ENCODE results near the gene MLLT10. TPM values are rescaled to one million over a fixed set of nuclear protein-coding genes. Genes with fewer than 3 reads are reported as not detected.
A peak's percentile ranks its signal among the peaks of the same experiment; 100 is the strongest.

Gene MLLT10
- polyA plus RNA-seq, 3 donors from 2014 or later: 0.81 to 5.1 (median 4.8) TPM

DNA sequence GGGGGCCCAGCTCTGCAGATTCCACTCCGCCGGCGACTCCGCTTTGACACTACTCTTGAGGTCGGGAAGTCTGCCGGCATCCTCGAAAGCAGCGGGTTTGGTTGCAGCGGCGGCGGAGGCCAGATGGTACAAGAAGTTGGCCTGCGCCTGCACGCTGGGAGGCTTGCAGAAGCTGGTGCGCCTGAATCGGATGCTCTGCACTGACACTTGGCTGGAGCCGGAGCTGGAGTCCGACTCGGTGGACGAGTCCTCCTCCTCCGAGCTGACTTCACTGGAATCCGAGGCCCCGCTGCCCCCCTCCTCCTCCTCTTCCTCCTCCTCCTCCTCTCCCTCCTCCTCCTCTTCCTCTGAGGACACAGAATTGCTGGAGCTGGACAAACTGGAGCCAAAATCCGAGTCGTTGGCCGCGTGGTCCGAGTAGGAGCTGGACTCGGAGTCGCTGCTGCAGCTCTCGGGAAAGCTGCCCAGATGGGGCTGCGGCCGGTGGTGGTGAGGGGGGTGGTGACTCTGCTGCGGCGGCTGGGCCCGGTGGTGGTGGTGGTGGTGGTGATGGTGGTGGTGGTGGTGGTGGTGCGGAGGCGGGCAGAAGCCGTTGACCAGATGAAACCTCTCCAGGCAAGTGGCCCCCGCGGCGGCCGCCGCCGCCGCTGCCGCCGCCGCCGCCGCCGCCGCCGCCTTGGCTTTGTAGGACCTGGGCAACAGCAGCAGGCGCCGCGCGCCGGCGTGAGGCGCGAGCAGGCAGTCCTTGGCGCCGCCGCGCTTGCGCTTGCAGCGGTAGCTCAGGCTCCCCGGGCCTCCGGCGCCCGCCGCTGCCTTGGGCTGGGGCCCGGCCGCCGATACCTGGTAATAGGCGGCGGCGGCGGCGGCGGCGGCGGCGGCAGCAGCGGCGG, 17.5 kb upstream of the MLLT10 start:
- Mint-ChIP-seq H3K27ac (no peak overlapping the region), H3K27me3 (ENCODE audit: low read depth in 3 of 3) (peaks cover 53 to 66% (median 62%) of the 10 kb centered on the region in 3 donors), H3K4me3 (peak overlapping the region; percentile 59 to 80 (median 77)), H3K4me1 (peaks cover 34 to 45% of the 10 kb centered on the region in 2 donors), H3K9me3 (peaks cover 0 to 7% (median 0%) of the 10 kb centered on the region in 6 donors), H3K36me3 (no peaks in the 10 kb centered on the region)
- peak in 2 of 3 donors; percentile 47 to 50 for DNase-seq

DNA sequence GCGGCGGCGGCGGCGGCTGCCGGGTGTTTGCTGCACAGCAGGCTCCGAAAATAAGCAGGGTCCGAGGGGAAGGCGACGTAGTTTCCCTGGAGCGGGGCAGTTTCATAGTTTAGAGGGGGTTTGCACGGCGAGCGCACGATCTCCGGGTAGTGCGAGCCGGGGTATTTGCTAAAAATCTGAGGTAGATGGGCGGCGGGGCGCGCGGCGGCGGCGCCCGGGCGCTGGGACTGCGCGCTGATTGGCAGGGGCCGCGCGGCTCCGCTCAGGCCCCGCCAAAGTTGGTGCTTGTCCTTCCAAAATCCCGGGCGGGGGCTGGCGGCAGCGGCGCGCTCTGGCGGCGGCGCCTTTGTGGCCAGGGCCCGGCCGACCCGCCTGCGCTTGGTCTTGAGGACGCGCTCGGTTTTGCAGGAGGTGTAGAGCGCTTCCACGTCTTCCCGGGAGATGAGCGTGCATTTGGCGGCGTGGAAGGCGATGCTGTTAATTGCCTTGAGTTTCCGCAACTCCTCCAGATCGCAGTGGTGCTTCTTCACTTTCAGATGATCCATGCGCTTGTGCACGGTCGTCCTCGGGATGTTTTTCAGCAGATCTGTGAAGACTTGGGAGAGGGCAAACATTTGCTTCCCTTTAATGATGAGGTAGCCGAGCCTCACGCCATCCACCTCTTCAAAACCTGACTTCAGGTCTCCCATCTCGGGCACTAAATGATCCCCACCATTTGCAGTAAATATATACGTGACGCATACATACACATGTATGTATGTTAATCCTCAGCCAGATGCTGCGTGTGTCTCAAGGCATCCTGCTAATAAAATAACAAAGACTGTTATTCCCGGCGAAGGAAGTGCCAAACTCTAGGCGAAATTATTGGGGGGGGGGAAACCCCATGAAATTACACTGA, 16.6 kb upstream of the MLLT10 start:
- peaks cover 34 to 45% of the 10 kb centered on the region in 2 donors for H3K4me1 Mint-ChIP-seq
- no peaks in the 10 kb centered on the region for H3K36me3 Mint-ChIP-seq
- H3K4me3 Mint-ChIP-seq: peak overlapping the region; percentile 77 to 85 (median 83)
- H3K9me3 Mint-ChIP-seq: peaks cover 0 to 7% (median 0%) of the 10 kb centered on the region in 6 donors
- H3K27me3 Mint-ChIP-seq (ENCODE audit: low read depth in 3 of 3): peaks cover 51 to 64% (median 60%) of the 10 kb centered on the region in 3 donors
- H3K27ac Mint-ChIP-seq: peak overlapping the region in 2 of 6 donors; percentile 46 to 80
- DNase-seq: peak in 2 of 3 donors; percentile 28 to 30

- Mint-ChIP-seq H3K4me1 (peaks cover 34 to 45% of the 10 kb centered on the region in 2 donors), H3K36me3 (peaks cover 0 to under 1% (median 0%) of the 10 kb centered on the region in 3 donors), H3K4me3 (peak overlapping the region; percentile 77 to 85 (median 83)), H3K27me3 (ENCODE audit: low read depth in 3 of 3) (peaks cover 48 to 61% (median 57%) of the 10 kb centered on the region in 3 donors), H3K9me3 (peaks cover 0 to 7% (median 0%) of the 10 kb centered on the region in 6 donors), H3K27ac (peak overlapping the region in 2 of 6 donors; percentile 46 to 80)
- DNase-seq: no peak
Observed at GRCh38 chr10:21518149-21518640, 15.8 kb upstream of the MLLT10 start.

GRCh38 chr10:21518641-21519396, 15.2 kb upstream of the MLLT10 start:
- H3K27me3 Mint-ChIP-seq (ENCODE audit: low read depth in 3 of 3): peaks cover 48 to 65% (median 60%) of the 10 kb centered on the region in 3 donors
- peak overlapping the region in 4 of 5 donors; percentile 17 to 87 (median 81) for H3K4me3 Mint-ChIP-seq
- peaks cover 0 to 6% (median 0%) of the 10 kb centered on the region in 3 donors for H3K36me3 Mint-ChIP-seq
- no peak for DNase-seq
- peak overlapping the region in 2 of 6 donors; percentile 46 to 80 for H3K27ac Mint-ChIP-seq
- H3K4me1 Mint-ChIP-seq: peaks cover 34 to 45% of the 10 kb centered on the region in 2 donors
- H3K9me3 Mint-ChIP-seq: peaks cover 0 to 8% (median 0%) of the 10 kb centered on the region in 6 donors

DNA sequence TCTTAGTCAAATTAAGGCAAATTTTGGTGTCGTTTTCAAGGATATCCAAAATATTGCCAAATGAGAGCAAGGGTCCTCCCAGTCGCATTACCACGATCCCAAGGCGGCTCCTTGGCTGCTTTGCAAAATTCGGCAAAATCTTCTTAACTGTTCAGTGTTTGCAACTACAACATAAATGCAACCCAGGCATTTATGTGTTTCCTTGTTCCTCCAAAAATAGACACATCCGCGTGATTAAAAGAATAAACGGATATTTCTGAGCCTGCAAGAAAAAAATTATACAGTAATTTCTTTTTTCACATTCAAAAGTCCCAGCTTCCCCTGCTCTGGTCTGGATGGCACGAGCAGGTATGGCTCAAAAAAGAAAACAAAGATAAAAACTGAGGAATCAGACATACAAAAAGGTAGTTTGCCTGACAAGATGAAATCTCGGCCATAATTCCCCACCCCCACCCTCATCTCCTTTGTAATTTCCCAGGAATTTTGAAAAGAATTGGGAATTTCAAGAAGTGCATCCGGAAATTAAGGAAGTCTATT, 14.6 kb upstream of the MLLT10 start:
- H3K27ac Mint-ChIP-seq: peak overlapping the region in 1 of 6 donors; percentile 80
- peaks cover 0 to 8% (median 0%) of the 10 kb centered on the region in 6 donors for H3K9me3 Mint-ChIP-seq
- H3K4me1 Mint-ChIP-seq: peaks cover 34 to 45% of the 10 kb centered on the region in 2 donors
- H3K4me3 Mint-ChIP-seq: peak overlapping the region in 3 of 5 donors; percentile 17 to 87 (median 76)
- no peak for DNase-seq
- H3K27me3 Mint-ChIP-seq (ENCODE audit: low read depth in 3 of 3): peaks cover 48 to 64% (median 60%) of the 10 kb centered on the region in 3 donors
- peaks cover 0 to 6% (median 0%) of the 10 kb centered on the region in 3 donors for H3K36me3 Mint-ChIP-seq

DNA sequence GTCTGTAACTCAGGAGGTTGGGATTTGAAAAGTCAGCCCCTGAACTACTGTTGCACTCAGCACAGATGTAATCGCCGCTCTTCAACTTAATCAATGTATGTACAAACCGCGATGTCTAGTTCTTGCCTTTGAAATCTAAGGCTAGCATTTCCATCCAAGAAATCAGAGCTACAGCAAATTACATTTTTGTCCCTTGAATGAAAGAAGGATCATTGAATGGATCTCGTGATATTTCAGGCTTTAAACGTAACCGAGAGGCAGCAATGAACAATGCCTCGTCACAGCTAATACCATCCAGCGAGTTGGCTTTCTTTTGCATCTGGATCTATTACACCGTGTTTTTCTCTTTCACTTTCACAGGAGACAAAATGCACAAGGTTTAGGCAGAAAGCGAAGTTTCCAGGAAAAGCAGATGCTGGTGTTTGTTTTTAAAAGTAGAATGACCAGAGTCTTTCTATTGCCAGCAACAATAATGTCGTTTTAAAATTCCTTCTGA, 14.0 kb upstream of the MLLT10 start:
- Mint-ChIP-seq H3K27ac (peak overlapping the region in 1 of 6 donors; percentile 80), H3K4me3 (peak overlapping the region; percentile 21 to 87 (median 63)), H3K36me3 (peaks cover 0 to 6% (median 0%) of the 10 kb centered on the region in 3 donors), H3K4me1 (peaks cover 39 to 50% of the 10 kb centered on the region in 2 donors), H3K27me3 (ENCODE audit: low read depth in 3 of 3) (peaks cover 52 to 65% (median 63%) of the 10 kb centered on the region in 3 donors), H3K9me3 (peaks cover 0 to 9% (median 0%) of the 10 kb centered on the region in 6 donors)
- peak in 2 of 3 donors; percentile 21 to 24 for DNase-seq

DNA sequence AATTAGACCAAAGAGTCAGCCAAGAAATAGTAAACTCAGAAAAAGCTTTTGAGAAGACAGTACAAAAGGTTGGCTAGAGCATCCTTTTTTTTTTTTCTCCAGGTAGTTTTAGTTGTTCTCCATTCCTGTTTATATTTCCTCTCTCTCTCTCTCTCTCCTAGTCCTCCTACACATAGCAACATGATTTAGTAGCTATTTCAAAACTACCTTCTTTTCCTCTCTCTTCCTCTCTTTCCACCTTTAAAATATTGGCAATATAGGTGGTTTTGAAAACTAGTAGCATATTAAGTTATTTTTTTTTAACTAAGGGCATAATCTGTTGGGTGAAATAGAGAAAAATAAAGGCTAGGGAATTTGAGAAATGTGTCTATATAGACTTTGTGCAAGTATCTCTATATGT, 13.5 kb upstream of the MLLT10 start:
- Mint-ChIP-seq H3K9me3 (peaks cover 0 to 10% (median 0%) of the 10 kb centered on the region in 6 donors), H3K27me3 (ENCODE audit: low read depth in 3 of 3) (peaks cover 54 to 68% (median 67%) of the 10 kb centered on the region in 3 donors), H3K4me3 (peak overlapping the region; percentile 2 to 87 (median 23)), H3K4me1 (peaks cover 44 to 55% of the 10 kb centered on the region in 2 donors), H3K27ac (peak overlapping the region in 1 of 6 donors; percentile 80), H3K36me3 (peaks cover 0 to 6% (median 0%) of the 10 kb centered on the region in 3 donors)
- no peak for DNase-seq

GRCh38 chr10:21520949-21521348, 13.1 kb upstream of the MLLT10 start:
- peaks cover 44 to 53% of the 10 kb centered on the region in 2 donors for H3K4me1 Mint-ChIP-seq
- peaks cover 54 to 67% (median 66%) of the 10 kb centered on the region in 3 donors for H3K27me3 Mint-ChIP-seq (ENCODE audit: low read depth in 3 of 3)
- H3K9me3 Mint-ChIP-seq: peaks cover 0 to 10% (median 0%) of the 10 kb centered on the region in 6 donors
- H3K27ac Mint-ChIP-seq: no peak overlapping the region
- H3K4me3 Mint-ChIP-seq: peak overlapping the region in 1 of 5 donors; percentile 87
- no peak for DNase-seq
- peaks cover 0 to 6% (median 0%) of the 10 kb centered on the region in 3 donors for H3K36me3 Mint-ChIP-seq

DNA sequence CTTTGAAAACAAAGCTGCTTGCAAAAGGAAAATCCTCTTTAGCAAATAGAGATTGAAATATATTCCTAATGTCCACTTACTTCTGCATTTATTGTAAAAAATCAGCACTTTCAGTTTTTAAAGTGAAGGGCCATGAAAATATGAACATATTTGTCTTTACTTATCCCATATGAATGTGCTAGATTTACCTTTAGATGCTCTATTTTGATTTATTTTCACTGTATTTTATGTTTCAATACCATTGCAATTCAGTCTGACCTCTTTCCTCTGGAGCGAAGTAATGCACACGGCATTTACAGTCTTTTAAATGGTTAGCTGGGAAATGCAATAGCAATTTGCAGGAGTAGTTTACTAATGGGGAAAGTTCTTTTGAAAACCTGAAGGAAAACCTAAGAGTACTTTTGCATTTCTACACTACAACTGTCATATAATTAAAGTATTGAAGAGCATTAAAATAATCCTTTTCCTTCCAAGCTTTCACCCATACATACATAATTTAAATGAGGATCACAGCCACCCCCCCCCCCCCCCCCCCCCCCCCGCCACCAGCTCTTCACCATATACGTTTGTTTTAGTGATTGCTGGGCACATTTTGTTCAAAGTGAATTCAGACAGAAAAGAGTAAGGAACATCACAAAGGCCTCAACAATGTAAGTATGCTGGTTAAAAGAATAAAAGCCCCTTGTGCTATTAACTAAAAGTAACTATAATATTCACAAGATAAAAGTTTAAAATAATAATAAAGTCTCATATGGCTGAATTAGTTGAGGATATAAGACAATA, 12.1 kb upstream of the MLLT10 start:
- peaks cover 0 to 12% (median 0%) of the 10 kb centered on the region in 6 donors for H3K9me3 Mint-ChIP-seq
- peaks cover 45 to 58% of the 10 kb centered on the region in 2 donors for H3K4me1 Mint-ChIP-seq
- peaks cover 55 to 68% (median 67%) of the 10 kb centered on the region in 3 donors for H3K27me3 Mint-ChIP-seq (ENCODE audit: low read depth in 3 of 3)

DNA sequence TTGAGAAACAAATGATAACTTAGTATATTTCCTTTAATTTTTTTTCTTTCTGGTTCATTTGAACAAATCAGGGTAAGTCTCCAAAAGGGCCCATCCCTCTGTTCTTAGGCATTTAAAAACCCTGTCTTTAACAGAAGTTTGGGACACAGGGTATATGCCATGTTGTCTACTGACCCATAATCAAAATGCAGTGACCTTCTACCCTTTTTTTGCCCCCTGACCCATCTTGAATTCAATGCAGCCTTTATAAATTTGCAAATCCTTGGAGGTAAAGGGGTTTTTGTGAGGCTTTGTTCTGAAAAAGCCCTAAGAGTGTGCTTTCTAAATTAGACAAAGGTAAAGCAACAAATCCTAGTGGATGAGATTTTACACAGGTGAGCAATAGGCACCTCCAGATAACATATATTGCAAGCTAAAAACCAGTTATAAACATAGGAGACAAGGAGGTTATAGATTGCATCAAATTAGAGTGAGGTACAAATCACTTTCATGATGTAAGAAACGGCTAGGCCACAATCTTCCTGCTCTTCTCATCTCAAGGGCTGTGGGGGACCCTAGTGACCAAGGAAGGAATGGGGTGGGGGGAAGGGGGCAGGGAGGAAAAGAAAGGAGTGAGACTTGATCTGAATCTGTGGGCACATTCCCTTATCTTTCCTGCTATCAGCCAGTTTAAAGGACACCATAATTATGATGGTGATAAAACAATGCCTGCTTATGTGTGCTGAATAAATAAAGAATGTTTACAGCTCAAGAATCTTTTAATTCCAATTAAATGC, 11.2 kb upstream of the MLLT10 start:
- H3K9me3 Mint-ChIP-seq: peaks cover 0 to 12% (median 0%) of the 10 kb centered on the region in 6 donors
- peaks cover 41 to 59% of the 10 kb centered on the region in 2 donors for H3K4me1 Mint-ChIP-seq
- H3K36me3 Mint-ChIP-seq: peaks cover 0 to 6% (median 0%) of the 10 kb centered on the region in 3 donors
- H3K27me3 Mint-ChIP-seq (ENCODE audit: low read depth in 3 of 3): peaks cover 54 to 70% (median 66%) of the 10 kb centered on the region in 3 donors
- H3K4me3 Mint-ChIP-seq: no peak overlapping the region
- no peak for DNase-seq
- H3K27ac Mint-ChIP-seq: no peak overlapping the region

More for the DNA sequence above, 12.1 kb upstream of the MLLT10 start:
- DNase-seq: no peak
- Mint-ChIP-seq H3K36me3 (peaks cover 0 to 6% (median 0%) of the 10 kb centered on the region in 3 donors), H3K4me3 (no peak overlapping the region), H3K27ac (no peak overlapping the region)

DNA sequence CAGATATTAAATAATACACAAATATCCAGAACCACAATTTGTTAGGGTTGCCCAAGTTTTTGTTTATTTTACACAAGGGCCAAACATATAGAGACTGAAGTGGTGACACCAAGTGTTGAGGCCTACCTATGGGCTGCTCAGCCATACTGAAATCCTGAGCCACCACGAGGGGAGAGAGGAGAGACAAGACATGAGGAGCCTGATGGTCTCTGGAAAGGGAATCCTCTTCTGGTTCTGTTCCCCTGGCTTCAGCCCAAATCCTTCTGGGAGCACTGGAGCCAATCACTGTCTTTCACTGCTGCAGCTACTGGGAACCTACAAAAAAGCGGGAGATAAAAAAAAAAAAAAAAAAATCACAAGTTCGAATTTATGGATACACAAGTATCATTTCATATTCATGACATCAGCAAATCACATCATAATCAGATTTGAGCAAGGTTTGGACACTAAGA, 10.4 kb upstream of the MLLT10 start:
- Mint-ChIP-seq H3K27me3 (ENCODE audit: low read depth in 3 of 3) (peaks cover 53 to 70% (median 66%) of the 10 kb centered on the region in 3 donors), H3K27ac (no peak overlapping the region), H3K4me3 (peak overlapping the region in 2 of 5 donors; percentile 1 to 5), H3K4me1 (peaks cover 36 to 55% of the 10 kb centered on the region in 2 donors), H3K9me3 (peaks cover 0 to 12% (median 0%) of the 10 kb centered on the region in 6 donors), H3K36me3 (peaks cover 0 to 6% (median 0%) of the 10 kb centered on the region in 3 donors)
- no peak for DNase-seq

All from immature natural killer cell (primary cell).